ENCODE results near the gene PRLH. TPM values are rescaled to one million over a fixed set of nuclear protein-coding genes. Genes with fewer than 3 reads are reported as not detected.
A peak's percentile ranks its signal among the peaks of the same experiment; 100 is the strongest.

The PRLH gene
- total and polyA plus RNA-seq, 2 of the 13 experiments (the other 11 are each of a cell fraction or from before 2014, with no cell fraction given), result not detected

- TF ChIP-seq CSRNP2 (CRISPR knock-in tag; conservative IDR thresholded peaks at IDR 0.05; ENCODE audit: low read depth), result no peak
- no peak for TF ChIP-seq HOXA7 (CRISPR knock-in tag; IDR thresholded peaks at IDR 0.05)
- TF ChIP-seq HMGXB4 (CRISPR knock-in tag; IDR thresholded peaks at IDR 0.05; ENCODE audit: borderline replicate concordance in 1 of 2, low read depth in 1 of 2), result no peak
- TF ChIP-seq SOX13 (IDR thresholded peaks at IDR 0.05), result no peak
- TF ChIP-seq SOX13 (CRISPR knock-in tag; conservative IDR thresholded peaks at IDR 0.05 in 1 of 2, IDR thresholded peaks at IDR 0.05 in 1 of 2), result peak in 1 of 2 experiments; percentile 81; a peak in 2 of 4 replicates
- TF ChIP-seq ZNF646 (CRISPR knock-in tag; IDR thresholded peaks at IDR 0.05), result no peak
- TF ChIP-seq ZNF550 (CRISPR knock-in tag; IDR thresholded peaks at IDR 0.05; ENCODE audit: borderline replicate concordance), result no peak
- TF ChIP-seq ZBTB10 (CRISPR knock-in tag; IDR thresholded peaks at IDR 0.05; ENCODE audit: borderline replicate concordance), result peak; percentile 29; the same call in 1 of the 2 replicates
- no peak for TF ChIP-seq ZBTB7A (CRISPR knock-in tag; IDR thresholded peaks at IDR 0.05)
- no peak for TF ChIP-seq REXO4 (CRISPR knock-in tag; IDR thresholded peaks at IDR 0.05; ENCODE audit: borderline replicate concordance)
- TF ChIP-seq POLR2A (IDR thresholded peaks at IDR 0.05; ENCODE audit: insufficient read depth in 1 of 2, low read depth in 2 of 2, low read length in 2 of 2), result peak in 1 of 2 experiments; percentile 27; a peak in 2 of 4 replicates
- no peak for TF ChIP-seq TRIM22 (IDR thresholded peaks at IDR 0.05)
Measured at GRCh38 chr2:237594514-237594871, 28.1 kb downstream of the PRLH start (continued).
